GM12801 (cell line): ENCODE data around the gene LPP.

ENCODE experiments used
- TF ChIP-seq, protein P1 (sequence below): IDR thresholded peaks from one replicate; pipeline ENCODE4 v1.5.1; 2011; ENCODE audit warnings: control low read depth; ENCODE audit not compliant: insufficient read length; ENCODE audit errors: extremely low read depth

The LPP gene

DNA sequence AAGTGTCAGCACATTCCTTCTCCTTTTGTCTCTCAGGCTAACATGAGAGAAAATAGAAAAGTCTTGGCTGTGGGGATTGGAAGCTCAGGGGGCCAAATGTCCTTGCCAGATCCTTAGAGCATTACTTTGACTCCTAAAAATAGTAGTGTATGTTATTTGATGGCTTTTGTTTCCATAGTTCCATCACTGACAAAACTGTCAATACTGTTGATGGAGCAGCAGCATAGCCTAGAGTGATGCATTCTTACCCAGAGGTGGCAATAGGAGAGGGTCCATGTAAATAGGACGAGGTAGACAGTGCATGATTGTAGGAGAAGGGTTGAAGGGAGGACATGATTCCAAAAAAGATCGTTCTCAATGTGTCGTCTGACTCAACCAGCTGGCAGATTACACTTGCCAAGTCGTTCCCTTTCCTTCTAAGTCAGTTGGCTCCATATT is 735.1 kb downstream of the LPP start:
- TF ChIP-seq, protein P1, sequence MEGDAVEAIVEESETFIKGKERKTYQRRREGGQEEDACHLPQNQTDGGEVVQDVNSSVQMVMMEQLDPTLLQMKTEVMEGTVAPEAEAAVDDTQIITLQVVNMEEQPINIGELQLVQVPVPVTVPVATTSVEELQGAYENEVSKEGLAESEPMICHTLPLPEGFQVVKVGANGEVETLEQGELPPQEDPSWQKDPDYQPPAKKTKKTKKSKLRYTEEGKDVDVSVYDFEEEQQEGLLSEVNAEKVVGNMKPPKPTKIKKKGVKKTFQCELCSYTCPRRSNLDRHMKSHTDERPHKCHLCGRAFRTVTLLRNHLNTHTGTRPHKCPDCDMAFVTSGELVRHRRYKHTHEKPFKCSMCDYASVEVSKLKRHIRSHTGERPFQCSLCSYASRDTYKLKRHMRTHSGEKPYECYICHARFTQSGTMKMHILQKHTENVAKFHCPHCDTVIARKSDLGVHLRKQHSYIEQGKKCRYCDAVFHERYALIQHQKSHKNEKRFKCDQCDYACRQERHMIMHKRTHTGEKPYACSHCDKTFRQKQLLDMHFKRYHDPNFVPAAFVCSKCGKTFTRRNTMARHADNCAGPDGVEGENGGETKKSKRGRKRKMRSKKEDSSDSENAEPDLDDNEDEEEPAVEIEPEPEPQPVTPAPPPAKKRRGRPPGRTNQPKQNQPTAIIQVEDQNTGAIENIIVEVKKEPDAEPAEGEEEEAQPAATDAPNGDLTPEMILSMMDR, result no peak

DNA sequence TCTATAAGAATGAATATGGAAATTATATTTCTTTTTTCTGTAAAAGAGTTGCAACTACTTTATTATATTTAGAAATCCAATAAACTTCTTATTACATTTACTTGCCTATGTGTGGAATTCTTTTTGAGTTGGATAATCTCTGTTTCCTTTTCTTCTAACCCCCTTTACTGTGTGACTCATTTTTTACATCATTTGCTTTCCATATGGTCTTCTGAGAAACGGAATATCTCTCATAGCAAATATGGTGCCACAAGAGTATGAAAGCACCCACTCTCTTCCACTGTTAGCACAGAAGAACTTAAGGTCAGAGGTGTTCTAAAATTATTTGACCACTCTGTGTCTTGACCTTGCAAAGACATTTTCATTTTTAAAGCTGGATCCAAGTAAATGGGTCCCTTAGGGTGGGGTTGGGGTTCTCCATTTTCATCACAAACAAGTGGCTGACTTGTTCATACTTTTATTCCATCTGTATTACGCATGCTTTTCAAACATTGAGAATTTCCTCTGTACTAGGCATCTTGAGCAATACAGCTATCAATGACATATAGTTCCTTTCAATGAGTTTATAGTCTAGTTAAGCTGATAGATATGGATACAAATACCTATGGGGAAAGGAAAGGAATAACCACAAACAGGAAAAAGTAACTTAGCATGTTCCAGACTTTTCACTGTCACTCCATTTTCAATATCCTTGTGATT is 736.8 kb downstream of the LPP start:
- TF ChIP-seq, protein P1, result no peak

DNA sequence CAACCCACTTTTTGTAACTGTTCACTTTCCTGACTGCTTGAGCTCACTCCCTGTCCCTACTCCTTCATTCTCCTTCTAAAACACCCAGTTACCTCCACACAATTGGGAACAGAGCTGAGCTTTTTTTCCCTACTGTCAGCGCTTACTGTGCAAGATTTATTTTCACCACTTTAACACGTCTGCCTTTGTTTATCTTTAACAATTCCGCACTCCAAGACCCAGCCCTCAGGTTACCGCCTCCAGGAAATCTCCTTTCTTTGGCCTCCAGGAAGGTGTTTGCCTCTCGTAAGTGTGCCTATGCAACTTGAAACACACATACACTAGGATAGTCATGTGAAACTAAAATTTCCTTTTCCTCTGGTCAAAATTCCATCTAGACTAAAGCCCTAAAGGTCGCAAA is 745.9 kb downstream of the LPP start:
- TF ChIP-seq, protein P1, result no peak

DNA sequence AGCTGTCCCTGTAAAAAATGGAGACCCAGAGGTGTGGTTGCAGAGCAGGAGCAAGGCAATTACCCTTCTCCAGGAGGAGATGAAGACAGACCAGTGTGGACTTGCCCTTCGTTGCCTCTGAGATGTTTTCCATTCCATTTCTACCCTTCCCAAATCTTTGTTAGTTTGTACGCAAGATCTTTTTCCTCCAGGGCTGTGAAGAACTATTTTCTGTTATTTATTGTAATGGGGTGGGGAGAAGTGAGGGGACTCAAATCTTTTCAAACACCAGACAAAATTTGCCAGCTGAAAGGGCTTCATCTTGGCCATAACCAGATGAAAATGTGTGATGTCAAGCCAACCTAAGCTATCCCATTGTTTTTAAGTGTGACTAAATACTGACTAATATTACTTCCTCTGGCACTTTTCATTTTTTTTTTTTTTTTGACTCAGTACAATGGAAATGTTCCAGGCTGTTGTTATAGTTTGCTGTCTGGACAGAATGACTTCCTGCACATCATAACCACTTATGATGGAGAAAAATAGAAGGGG is 746.5 kb downstream of the LPP start:
- TF ChIP-seq, protein P1, result no peak

DNA sequence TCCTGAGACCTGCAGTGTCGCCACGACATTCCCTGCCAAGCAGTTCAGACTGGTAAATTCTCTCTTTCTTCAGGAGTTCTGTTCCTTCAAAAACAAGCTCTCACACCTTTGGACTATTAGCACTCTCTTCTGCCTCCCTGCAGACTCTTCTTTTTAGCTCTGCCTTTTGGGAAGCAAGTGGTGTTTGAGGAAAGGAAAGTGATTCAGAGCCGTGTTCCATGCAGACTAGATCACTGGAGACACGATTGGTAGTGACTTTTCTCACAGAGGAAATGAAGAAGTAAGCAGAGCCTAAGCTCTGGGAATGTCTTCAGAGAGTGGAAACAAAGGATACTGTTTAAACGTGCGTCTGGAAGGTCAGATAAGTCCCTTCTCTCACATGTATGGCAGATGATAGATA is 747.2 kb downstream of the LPP start:
- TF ChIP-seq, protein P1, result no peak

DNA sequence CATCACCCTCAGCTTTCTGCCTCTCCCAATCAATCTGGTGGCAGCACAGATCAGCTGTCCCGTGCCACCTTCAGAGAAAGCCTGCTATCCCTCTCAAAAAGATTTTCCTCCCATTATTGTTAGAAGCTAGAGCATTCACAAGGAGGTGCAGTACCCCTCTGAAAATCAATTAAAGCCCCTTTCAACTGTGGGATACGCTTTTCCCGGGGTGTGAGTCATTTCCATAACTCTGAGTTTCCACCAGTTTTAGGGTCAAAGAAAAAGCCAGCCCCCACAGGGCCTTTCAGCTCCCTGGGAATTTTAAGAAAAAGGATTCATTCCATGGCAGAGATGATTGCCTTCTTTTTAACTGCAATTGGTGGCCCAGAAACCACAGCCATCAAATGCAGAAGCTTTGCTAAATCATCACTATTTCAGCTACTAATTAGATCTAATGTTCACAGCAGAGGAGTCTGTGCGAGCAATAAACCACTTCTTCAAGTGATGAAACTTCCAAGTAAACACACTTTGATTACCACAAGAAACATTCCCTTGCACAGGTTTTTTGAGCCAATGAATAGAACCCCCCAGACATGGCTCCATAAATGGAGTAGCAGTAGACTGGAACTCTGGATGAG is 747.8 kb downstream of the LPP start:
- TF ChIP-seq, protein P1, result no peak

DNA sequence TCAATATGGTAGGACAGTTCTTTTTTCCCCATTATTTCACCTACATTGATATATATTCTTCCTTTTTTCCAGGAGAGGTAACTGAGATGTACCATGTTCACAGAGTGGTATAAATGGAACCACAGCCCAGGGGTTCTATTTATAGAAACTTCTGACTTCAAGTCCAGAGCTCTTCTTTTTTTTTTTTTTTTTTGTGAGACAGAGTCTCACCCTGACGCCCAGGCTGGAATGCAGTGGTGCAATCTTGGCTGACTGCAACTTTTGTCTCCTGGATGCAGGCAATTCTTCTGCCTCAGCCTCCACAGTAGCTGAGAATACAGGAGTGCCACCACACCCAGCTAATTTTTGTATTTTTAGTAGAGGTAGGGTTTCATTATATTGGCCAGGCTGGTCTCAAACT is 750.7 kb downstream of the LPP start:
- TF ChIP-seq, protein P1, result no peak
